OCI-M1 (cell line): ENCODE measurements around the gene RRP36.

Experiments used
- DNase-seq: peaks from one replicate; lab custom pipeline; 2025; lab: John Stamatoyannopoulos, UW

The RRP36 gene

DNA sequence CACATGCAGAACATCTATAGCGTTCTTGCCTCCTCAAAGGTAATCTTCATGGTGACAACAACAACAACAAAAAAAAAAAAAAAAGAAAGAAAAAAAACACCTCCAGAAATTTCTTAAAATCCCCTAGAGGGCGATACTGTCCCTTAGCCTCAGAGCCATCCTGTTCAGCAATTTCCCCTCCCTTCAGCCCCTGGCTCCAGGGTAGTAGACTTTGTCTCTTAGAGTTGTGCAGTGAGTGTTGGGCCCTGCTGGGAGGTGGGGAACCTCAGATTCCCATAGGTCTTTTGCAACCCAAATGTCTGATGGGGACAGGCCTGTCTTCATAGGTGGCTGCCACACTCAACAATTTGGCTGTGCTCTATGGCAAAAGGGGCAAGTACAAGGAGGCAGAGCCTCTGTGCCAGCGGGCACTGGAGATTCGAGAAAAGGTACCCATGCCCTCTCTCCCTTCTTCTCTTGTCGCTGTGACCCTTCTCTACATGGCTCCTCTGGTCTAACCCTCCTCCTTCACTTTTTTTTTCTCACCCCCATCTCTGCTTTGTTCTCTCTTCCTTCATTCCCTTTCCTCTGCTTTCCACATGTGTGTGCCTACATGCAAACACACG, 48.7 kb downstream of the RRP36 start:
- DNase-seq, result peak; percentile 73

DNA sequence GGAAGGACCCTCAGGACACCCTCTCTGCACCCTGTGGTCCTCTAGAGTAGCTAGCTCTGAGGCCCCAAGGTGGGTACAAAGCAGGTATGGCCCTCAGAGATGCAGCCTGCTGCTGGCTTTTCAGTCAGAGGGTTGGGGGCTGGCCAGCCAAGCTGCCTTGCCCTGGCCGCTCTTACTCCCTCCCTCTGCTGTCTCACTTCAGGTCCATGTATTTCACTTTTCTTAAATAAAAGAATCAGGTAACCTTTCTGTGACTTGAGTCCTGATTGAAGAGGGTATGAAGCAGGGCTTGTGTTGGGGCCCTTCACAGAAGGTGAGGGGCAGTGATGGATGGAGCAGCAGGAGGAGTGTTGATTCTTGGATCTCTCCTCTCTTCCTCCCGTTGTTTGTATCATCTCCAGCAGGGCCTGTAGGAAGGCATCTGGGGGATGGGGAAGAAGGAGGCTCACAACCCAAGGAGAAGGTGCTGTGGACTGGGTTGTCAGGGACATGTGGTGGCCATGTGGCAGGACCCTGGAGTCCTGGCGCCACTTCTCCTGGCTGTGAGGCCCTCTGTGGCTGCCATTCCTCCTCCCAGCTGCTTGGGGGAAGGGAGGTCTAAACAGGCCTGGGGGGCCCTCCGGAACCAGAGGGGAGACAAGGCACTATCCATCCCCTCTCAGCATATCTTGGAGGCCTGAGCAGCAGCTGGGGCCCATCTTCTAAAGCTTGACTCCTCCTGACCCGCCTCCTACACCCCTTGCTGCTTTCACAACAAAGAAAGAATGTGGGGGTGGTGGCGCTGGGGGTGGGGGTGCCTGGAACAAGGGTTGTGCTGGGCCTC, 53.6 kb downstream of the RRP36 start:
- DNase-seq, result no peak

DNA sequence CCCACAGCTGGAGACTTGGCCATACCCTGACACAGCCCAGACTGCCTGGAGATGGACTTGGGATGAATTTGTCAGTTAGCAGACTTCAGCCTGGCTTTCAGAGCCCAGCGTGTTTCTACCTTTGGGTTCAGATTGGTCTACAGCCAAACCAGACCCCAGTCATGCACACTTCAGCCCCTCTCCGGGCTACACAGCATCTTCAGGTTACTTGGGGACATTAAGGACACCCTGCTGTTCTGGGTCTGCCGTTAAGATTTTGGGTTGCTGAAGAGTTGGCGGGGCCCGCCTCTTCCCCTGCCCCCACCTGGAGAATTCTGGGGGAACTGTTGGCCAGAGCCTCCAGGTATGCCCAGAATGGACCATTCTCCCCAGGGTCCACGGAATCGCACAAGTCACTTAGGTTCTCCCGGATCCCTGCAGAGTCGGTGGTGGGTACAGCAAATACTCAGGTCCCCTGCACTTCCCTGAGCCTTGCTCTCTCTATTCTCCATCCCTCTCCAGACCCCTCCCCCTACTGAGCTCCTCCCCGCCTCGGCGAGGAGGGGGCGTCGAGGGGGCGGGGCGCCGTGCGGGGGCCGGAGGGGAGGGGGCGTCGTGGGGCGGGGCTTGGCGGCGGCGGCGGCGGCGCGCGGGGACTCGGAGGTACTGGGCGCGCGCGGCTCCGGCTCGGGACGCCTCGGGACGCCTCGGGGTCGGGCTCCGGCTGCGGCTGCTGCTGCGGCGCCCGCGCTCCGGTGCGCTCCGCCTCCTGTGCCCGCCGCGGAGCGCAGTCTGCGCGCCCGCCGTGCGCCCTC, 54.4 kb downstream of the RRP36 start, which contains the start of gene PTK7:
Gene PTK7, plus strand, starts transcription at position 645 of the 794 bp plus-strand sequence. CDS start 175 bp downstream, outside the sequence.
- DNase-seq, result peak; percentile 44

DNA sequence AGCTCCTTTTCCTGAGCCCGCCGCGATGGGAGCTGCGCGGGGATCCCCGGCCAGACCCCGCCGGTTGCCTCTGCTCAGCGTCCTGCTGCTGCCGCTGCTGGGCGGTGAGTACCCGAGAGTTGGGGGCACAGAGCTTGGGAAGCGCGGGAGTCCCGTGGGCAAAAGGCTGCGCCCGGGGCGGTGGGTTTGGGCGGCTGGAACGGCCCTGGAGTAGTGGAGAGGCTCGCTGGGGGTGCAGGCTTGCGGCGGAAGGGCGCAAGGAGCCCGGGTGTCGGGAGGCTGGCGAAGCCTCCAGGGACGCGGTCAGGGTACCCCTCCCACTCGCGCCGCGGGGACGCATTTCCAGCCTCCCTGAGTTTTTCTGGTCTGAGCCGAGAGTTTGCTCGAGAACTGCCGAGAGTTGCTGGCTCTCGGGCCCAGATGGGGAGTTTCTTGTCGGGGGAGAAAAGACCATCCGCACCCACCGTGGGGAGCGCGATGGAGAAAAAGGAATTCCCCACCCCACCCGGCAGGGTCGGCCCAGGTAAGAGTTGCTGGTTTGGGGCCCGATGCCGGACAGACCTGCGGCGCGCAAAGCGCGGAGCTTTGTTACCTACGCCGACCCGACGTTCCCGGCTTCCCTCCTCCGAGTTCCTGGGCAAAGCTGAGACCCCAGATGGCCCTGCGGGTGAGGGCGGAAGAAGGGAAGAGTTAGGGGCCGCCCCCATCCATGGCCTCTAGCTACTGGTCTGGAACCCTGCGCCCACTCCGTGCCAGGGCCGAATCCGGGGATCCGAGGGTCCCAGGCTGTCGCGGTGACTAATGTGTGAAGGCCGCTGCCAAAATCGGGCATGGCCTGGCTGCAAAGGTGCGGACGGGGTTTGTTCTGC, 55.3 kb downstream of the RRP36 start:
- no peak for DNase-seq

DNA sequence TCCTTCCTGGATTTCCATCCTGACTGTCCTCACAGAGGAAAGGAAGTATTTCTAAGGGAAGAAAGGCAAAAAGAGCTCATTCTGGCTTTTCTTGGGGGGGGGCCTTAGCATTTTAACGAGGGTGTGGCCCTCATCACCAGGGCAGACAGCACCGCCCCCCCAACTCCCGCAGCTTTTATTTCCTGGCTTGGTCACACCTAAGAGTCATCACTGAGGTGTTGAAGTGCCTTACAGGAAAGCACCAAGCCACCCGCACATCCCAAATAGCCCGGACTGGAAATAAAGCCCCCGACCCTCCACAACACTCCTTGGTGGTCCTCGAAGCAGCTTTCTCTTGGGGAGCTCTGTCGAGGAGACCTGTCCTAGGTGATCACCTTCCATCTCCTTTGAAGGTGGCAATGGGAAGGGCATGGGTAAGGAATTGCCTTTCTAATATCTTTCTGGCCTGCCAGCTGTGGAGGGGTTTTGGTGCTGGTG, 55.9 kb downstream of the RRP36 start:
- no peak for DNase-seq

DNA sequence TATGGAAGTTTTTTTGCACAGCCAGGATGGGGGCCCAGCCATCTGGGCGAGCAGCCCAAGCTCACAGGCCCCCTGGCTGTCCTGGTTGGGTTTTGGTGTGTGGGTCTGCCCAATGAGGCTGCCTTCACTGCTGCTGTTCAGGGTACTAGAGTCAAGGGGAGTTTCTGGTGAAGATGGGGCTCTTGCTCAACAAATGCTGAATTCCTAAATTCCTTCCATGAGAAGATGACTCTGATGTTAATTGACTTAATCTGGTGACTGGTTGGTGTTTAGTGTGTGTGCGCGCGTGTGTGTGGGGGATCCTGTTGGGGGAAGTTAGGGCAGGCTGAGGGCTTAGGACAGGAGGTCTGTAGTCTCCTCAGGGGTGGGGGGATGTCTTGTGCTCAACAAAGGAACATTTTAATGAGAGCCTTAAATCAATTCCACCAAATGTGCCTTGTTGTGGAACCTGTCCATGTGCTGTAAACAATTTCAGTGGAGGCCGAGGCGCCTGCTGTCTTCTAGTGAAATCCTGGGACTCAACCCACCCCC, 56.6 kb downstream of the RRP36 start:
- no peak for DNase-seq

DNA sequence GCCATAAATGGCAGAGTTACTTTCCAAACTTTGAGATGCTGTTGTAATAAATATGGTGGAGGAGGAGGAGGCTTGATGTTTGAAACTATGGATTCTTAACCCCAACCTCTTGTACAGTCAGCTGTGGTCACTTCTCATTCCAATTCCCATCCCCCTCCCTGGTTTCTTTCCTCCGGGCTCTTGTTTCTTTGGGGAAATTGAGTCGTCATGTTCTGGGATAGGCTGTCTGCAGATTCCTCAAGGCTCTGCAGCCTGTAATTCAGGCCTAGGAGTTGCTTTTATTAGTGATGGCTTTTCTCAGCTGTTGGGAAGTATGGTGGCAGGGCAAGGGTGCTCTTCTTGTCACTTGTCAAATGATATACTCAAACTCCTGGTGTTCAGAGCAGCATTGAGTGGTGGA, 57.3 kb downstream of the RRP36 start:
- DNase-seq, result no peak
